ENCODE measurements around the gene MYCBP2.

MYCBP2 gene

DNA sequence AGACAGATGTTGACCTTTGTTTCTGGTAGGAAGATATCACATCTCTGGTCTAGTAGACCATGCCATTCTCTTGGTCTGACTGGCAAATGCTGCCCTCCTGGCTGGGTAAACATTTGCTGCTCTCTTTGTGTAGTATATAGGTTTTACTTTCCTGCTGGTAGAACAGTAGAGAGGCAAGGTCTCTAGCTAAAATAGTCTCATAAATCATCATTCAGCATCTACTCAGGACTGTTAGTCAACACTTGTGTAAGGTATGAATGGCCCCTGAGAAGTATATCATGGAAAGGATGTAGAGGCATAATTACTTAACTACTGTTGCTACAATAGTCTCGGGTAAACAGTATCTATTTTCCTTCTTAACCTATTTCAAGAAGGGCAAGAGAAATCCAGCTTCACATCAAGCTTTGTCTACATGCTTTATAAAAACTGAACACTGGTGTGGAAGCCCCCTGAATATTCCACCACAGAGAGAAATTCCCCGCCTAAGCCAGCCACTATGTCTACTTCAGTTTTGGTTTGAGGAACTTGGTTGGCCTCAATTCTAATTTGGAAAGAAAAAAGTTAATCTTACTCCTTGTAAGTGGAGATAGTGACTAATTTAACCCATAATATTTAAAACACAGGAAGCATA lies 18.4 kb upstream of the MYCBP2 start:
- H3K27me3 ChIP-seq (ENCODE audit: insufficient read depth, low read depth, severe bottlenecking) = no peaks in the 10 kb centered on the region
- H3K9me3 ChIP-seq (ENCODE audit: severe bottlenecking) = no peaks in the 10 kb centered on the region
- DNase-seq = no peak
- no peak overlapping the region for H3K4me3 ChIP-seq (ENCODE audit: low read depth, low read length)
- no peak overlapping the region for H3K27ac ChIP-seq
- no peaks in the 10 kb centered on the region for H3K36me3 ChIP-seq
- TF ChIP-seq, protein P1, sequence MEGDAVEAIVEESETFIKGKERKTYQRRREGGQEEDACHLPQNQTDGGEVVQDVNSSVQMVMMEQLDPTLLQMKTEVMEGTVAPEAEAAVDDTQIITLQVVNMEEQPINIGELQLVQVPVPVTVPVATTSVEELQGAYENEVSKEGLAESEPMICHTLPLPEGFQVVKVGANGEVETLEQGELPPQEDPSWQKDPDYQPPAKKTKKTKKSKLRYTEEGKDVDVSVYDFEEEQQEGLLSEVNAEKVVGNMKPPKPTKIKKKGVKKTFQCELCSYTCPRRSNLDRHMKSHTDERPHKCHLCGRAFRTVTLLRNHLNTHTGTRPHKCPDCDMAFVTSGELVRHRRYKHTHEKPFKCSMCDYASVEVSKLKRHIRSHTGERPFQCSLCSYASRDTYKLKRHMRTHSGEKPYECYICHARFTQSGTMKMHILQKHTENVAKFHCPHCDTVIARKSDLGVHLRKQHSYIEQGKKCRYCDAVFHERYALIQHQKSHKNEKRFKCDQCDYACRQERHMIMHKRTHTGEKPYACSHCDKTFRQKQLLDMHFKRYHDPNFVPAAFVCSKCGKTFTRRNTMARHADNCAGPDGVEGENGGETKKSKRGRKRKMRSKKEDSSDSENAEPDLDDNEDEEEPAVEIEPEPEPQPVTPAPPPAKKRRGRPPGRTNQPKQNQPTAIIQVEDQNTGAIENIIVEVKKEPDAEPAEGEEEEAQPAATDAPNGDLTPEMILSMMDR (IDR thresholded peaks at IDR 0.05; ENCODE audit: low read depth, low read length) = no peak

GRCh38 chr13:77343841-77344240 lies 16.9 kb upstream of the MYCBP2 start:
- Histone ChIP-seq H3K27ac (no peak overlapping the region), H3K9me3 (ENCODE audit: severe bottlenecking) (no peaks in the 10 kb centered on the region), H3K27me3 (ENCODE audit: insufficient read depth, low read depth, severe bottlenecking) (no peaks in the 10 kb centered on the region), H3K4me3 (ENCODE audit: low read depth, low read length) (no peak overlapping the region), H3K36me3 (no peaks in the 10 kb centered on the region)
- TF ChIP-seq, protein P1 (IDR thresholded peaks at IDR 0.05; ENCODE audit: low read depth, low read length) = no peak
- DNase-seq = no peak

- no peaks in the 10 kb centered on the region for H3K9me3 ChIP-seq (ENCODE audit: severe bottlenecking)
- no peak overlapping the region for H3K4me3 ChIP-seq (ENCODE audit: low read depth, low read length)
- H3K36me3 ChIP-seq = no peaks in the 10 kb centered on the region
- no peak overlapping the region for H3K27ac ChIP-seq
- TF ChIP-seq, protein P1 (IDR thresholded peaks at IDR 0.05; ENCODE audit: low read depth, low read length) = no peak
- no peak for DNase-seq
- H3K27me3 ChIP-seq (ENCODE audit: insufficient read depth, low read depth, severe bottlenecking) = no peaks in the 10 kb centered on the region
Measured at GRCh38 chr13:77339408-77339807, 12.5 kb upstream of the MYCBP2 start.

DNA sequence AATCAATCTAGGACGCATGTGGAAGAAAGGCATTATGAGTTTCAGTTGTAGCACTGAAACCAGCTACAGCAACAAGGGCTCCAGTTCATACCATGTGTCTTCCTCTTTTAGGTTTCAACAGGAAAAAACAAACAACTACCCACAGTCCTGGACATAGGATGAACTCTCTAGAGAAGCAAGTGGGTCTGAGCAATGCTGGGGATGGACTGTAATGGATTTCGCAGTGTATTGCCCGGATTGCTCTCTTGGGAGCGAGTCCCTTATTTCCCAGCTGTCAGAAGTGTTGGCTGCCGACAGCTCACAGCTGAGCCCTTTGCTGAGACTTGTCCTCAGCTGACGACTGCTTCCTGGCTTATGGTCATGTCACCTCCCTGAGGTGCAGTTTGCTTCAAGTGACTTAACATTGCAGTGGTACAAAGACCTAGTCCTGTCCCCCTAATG lies 12.1 kb upstream of the MYCBP2 start:
- Histone ChIP-seq H3K4me3 (ENCODE audit: low read depth, low read length) (no peak overlapping the region), H3K36me3 (no peaks in the 10 kb centered on the region), H3K9me3 (ENCODE audit: severe bottlenecking) (no peaks in the 10 kb centered on the region), H3K27ac (no peak overlapping the region), H3K27me3 (ENCODE audit: insufficient read depth, low read depth, severe bottlenecking) (no peaks in the 10 kb centered on the region)
- TF ChIP-seq, protein P1 (IDR thresholded peaks at IDR 0.05; ENCODE audit: low read depth, low read length) = no peak
- no peak for DNase-seq

DNA sequence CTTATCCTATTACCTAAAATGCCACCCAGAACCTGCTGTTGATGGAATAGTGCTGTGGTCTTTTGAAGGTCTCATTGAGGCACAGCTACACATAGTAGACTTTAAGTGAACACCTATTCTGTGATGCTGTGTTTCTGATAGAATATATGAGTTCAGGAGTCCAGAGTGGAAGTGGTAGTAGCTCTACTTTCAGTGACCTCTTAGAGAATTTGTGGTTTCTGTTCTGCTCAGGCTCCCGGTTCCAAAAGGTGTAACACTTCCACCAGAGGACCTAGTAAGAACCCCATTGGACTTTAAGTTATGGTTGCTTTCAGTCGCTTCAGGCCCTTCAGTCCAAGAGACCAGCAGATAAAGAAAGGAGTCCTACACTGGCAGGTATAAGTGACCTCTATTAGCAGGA lies 11.4 kb upstream of the MYCBP2 start:
- DNase-seq = no peak
- Histone ChIP-seq H3K4me3 (ENCODE audit: low read depth, low read length) (no peak overlapping the region), H3K27ac (no peak overlapping the region), H3K9me3 (ENCODE audit: severe bottlenecking) (no peaks in the 10 kb centered on the region), H3K27me3 (ENCODE audit: insufficient read depth, low read depth, severe bottlenecking) (no peaks in the 10 kb centered on the region), H3K36me3 (no peaks in the 10 kb centered on the region)
- TF ChIP-seq, protein P1 (IDR thresholded peaks at IDR 0.05; ENCODE audit: low read depth, low read length) = no peak

GRCh38 chr13:77337159-77337558 lies 10.3 kb upstream of the MYCBP2 start:
- DNase-seq = peak; percentile 9
- H3K36me3 ChIP-seq = no peaks in the 10 kb centered on the region
- no peak overlapping the region for H3K27ac ChIP-seq
- TF ChIP-seq, protein P1 (IDR thresholded peaks at IDR 0.05; ENCODE audit: low read depth, low read length) = no peak
- H3K4me3 ChIP-seq (ENCODE audit: low read depth, low read length) = no peak overlapping the region
- H3K9me3 ChIP-seq (ENCODE audit: severe bottlenecking) = no peaks in the 10 kb centered on the region
- H3K27me3 ChIP-seq (ENCODE audit: insufficient read depth, low read depth, severe bottlenecking) = no peaks in the 10 kb centered on the region
